HCT116 (cell line): ENCODE measurements around the gene AKIRIN2. TPM values are rescaled to one million over a fixed set of nuclear protein-coding genes. Genes with fewer than 3 reads are reported as not detected.

Source experiments
- ATAC-seq: fragments of 200-7000 bp; cut with Tn5 transposase; 2 replicates; pipeline ENCODE4 v1.9.1; 2020; ENCODE audit warnings: mild to moderate bottlenecking, moderate library complexity
- BruUV-seq: library from RNA; stranded (reverse); fragments of 400-500 nt; replicated peaks from 2 replicates; lab custom pipeline; 2021; lab: Mats Ljungman, UMichigan
- CTCF ChIA-PET: fragments of 300-600 bp; sonication (Branson Sonifier 250); formaldehyde crosslinking; loops from one replicate; lab custom pipeline; 2021; ENCODE audit warnings: antibody characterized with exemption; lab: Charles Lee
- POLR2A ChIA-PET: fragments of 300-600, 350-600 bp; sonication (Branson Sonifier 250); formaldehyde crosslinking; loops from one replicate; lab custom pipeline; 2021; ENCODE audit warnings: antibody characterized with exemption; lab: Charles Lee
- RAD21 ChIA-PET, 2 experiments: fragments of 300-600 bp; sonication (Branson Sonifier 250); formaldehyde crosslinking; loops; one replicate each; lab custom pipeline; 2023; ENCODE audit warnings: low total read pairs in 2 of 2; ENCODE audit not compliant: uncharacterized antibody in 2 of 2, unreplicated experiment in 2 of 2, low non-redundant PET in 1 of 2; lab: Charles Lee
- DNase-seq: peaks from one replicate; pipeline ENCODE4 v3.0.0-alpha.2; 2010; ENCODE audit warnings: low read depth, low spot score
- H2AFZ ChIP-seq: fragments of 200-600 bp; shearing (Covaris generic), sonication (generic); 2 replicates; pipeline ENCODE4 v1.6.1; 2017; ENCODE audit warnings: low read depth, mixed run types, mixed read lengths, antibody characterized with exemption, low read length; ENCODE audit not compliant: poor library complexity, severe bottlenecking
- H3K27ac ChIP-seq: 2 replicates; pipeline ENCODE4 v1.5.1; 2012; ENCODE audit warnings: low read depth, low read length
- H3K27me3 ChIP-seq: fragments of 200-600 bp; sonication (generic); 2 replicates; pipeline ENCODE4 v1.6.1; 2016; ENCODE audit warnings: mixed run types, low read length, mixed read lengths; ENCODE audit not compliant: insufficient read depth
- H3K36me3 ChIP-seq, 2 experiments: fragments of 200-500 bp in 1 of 2; fragments of 200-600 bp in 1 of 2; sonication (Bioruptor generic) in 1 of 2; sonication (generic) in 1 of 2; 2 replicates each; pipeline versions ENCODE4 v1.5.1 to v1.6.1; 2014 to 2016; ENCODE audit warnings: low read length in 2 of 2, inconsistent platforms in 1 of 2, mixed read lengths in 1 of 2, mixed run types in 1 of 2; ENCODE audit not compliant: insufficient read depth in 2 of 2, control insufficient read depth in 1 of 2
- H3K4me1 ChIP-seq, 2 experiments: fragments of 200-600 bp in 1 of 2; sonication (generic) in 1 of 2; 2 replicates each; pipeline versions ENCODE4 v1.5.1 to v1.6.1; 2012 to 2017; ENCODE audit warnings: low read length in 2 of 2, inconsistent platforms in 1 of 2, mild to moderate bottlenecking in 1 of 2, mixed read lengths in 1 of 2, mixed run types in 1 of 2, moderate library complexity in 1 of 2; ENCODE audit not compliant: insufficient read depth in 2 of 2, control insufficient read depth in 1 of 2
- H3K4me2 ChIP-seq: fragments of 200-600 bp; sonication (generic); 2 replicates; pipeline ENCODE4 v1.6.1; 2017; ENCODE audit warnings: mixed run types, low read length, mixed read lengths
- H3K4me3 ChIP-seq, 2 experiments: fragments of 200-600 bp in 1 of 2; sonication (generic) in 1 of 2; replicated peaks in 1 of 2; 2 replicates each; pipeline ENCODE4 v1.5.1; 2011 to 2016; ENCODE audit warnings: low read length in 2 of 2, control low read depth in 1 of 2, low read depth in 1 of 2, mild to moderate bottlenecking in 1 of 2, mixed read lengths in 1 of 2, mixed run types in 1 of 2
- H3K79me2 ChIP-seq: fragments of 200-600 bp; sonication (generic); 2 replicates; pipeline ENCODE4 v1.6.1; 2017; ENCODE audit warnings: mild to moderate bottlenecking, mixed run types, low read length, moderate library complexity, mixed read lengths; ENCODE audit not compliant: insufficient read depth
- H3K9ac ChIP-seq: fragments of 200-600 bp; sonication (generic); 2 replicates; pipeline ENCODE4 v1.6.1; 2016; ENCODE audit warnings: low read length, mixed read lengths
- H3K9me2 ChIP-seq: fragments of 200-600 bp; sonication (generic), shearing (Covaris generic); 2 replicates; pipeline ENCODE4 v1.6.1; 2017; ENCODE audit warnings: mixed run types, mild to moderate bottlenecking, moderate library complexity; ENCODE audit not compliant: insufficient read depth
- H3K9me3 ChIP-seq, 2 experiments: fragments of 200-500 bp in 1 of 2; fragments of 200-600 bp in 1 of 2; sonication (Bioruptor generic) in 1 of 2; sonication (generic) in 1 of 2; 2 replicates each; pipeline ENCODE4 v1.6.1; 2014 to 2017; ENCODE audit warnings: low read length in 2 of 2, mixed read lengths in 2 of 2, inconsistent platforms in 1 of 2, low read depth in 1 of 2, mild to moderate bottlenecking in 1 of 2, mixed run types in 1 of 2, moderate library complexity in 1 of 2; ENCODE audit not compliant: control insufficient read depth in 1 of 2, insufficient read depth in 1 of 2
- H4K20me1 ChIP-seq: fragments of 200-600 bp; sonication (generic), shearing (Covaris generic); 2 replicates; pipeline ENCODE4 v1.6.1; 2017; ENCODE audit warnings: mixed run types, mild to moderate bottlenecking, moderate library complexity; ENCODE audit not compliant: insufficient read depth
- CBX3 ChIP-seq: IDR thresholded peaks from 2 replicates; pipeline ENCODE4 v1.6.1; 2012; ENCODE audit warnings: low read depth
- CEBPB ChIP-seq: IDR thresholded peaks from 2 replicates; pipeline ENCODE4 v1.6.1; 2012; ENCODE audit warnings: low read depth
- EZH2 ChIP-seq: fragments of 200-600 bp; sonication (generic); IDR thresholded peaks from 2 replicates; pipeline ENCODE4 v1.6.1; 2017; ENCODE audit warnings: antibody characterized with exemption, mixed run types
- FOSL1 ChIP-seq: IDR thresholded peaks from 2 replicates; pipeline ENCODE4 v1.6.1; 2012; ENCODE audit warnings: low read depth
- JUND ChIP-seq: IDR thresholded peaks from 2 replicates; pipeline ENCODE4 v1.6.1; 2012
- POLR2A ChIP-seq: IDR thresholded peaks from 2 replicates; pipeline ENCODE4 v1.7.0; 2011; ENCODE audit warnings: borderline replicate concordance; ENCODE audit not compliant: insufficient read depth, insufficient read length; ENCODE audit errors: extremely low read depth
- POLR2AphosphoS5 ChIP-seq: IDR thresholded peaks from 2 replicates; pipeline ENCODE4 v1.6.1; 2011; ENCODE audit warnings: mild to moderate bottlenecking, low read depth, low read length, moderate library complexity
- RAD21 ChIP-seq: IDR thresholded peaks from 2 replicates; pipeline ENCODE4 v1.6.1; 2012; ENCODE audit warnings: low read depth, mild to moderate bottlenecking
- SRF ChIP-seq: IDR thresholded peaks from 2 replicates; pipeline ENCODE4 v1.6.1; 2012; ENCODE audit warnings: low read depth
- TCF7L2 ChIP-seq: IDR thresholded peaks from 2 replicates; pipeline ENCODE4 v1.7.0; 2011; ENCODE audit warnings: borderline replicate concordance, inconsistent platforms; ENCODE audit not compliant: insufficient read depth, insufficient read length; ENCODE audit errors: extremely low read depth
- ZNF274 ChIP-seq: fragments of 200-500 bp; sonication (Bioruptor generic); IDR thresholded peaks from 2 replicates; pipeline ENCODE4 v1.6.1; 2014; ENCODE audit warnings: mild to moderate bottlenecking, low read depth, low read length, inconsistent platforms
- intact Hi-C: fragments of 100-400 bp; cut with micrococcal nuclease; formaldehyde crosslinking; loops from 2 replicates; pipeline ENCODE4 v1.10.0; 2022
- total RNA-seq: library from RNA; stranded (reverse); gene quantifications from one replicate; pipeline ENCODE4 v1.2.1, GENCODE V29; 2021; ENCODE audit not compliant: unreplicated experiment
- TF ChIP-seq, protein P1 (sequence below): IDR thresholded peaks from 2 replicates; pipeline ENCODE4 v1.6.1; 2012; ENCODE audit warnings: low read depth
- TF ChIP-seq, protein P2 (sequence below): IDR thresholded peaks from 2 replicates; pipeline ENCODE4 v1.6.1; 2012

AKIRIN2 gene
- total RNA-seq, 1 experiment from 2014 or later, result 54.8 TPM

DNA sequence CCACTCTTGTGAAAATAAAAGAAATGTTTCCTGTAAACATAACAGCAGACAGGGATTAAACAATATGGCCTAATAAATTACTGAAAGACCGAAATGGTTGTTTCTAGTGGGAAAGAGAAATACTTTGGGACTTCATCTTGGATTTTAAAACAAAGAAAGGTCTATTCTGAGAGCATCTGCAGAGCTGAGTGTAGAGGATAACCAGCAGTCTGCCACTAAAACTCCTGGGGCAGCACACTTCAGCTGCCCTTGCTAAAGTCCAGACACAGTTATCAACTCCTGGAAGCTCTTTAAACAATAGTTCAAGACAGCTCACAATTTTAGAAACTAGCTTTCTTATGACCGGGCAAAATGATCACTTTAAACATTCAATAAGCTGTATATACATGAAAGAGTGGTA lies 38.6 kb downstream of the AKIRIN2 start:
- no peak for TF ChIP-seq JUND
- no peak for TF ChIP-seq CBX3
- no peak for TF ChIP-seq POLR2AphosphoS5
- H3K4me3 ChIP-seq, result no peak overlapping the region
- no peak overlapping the region for H3K9ac ChIP-seq
- no peak for ATAC-seq
- no peaks in the 10 kb centered on the region for H3K79me2 ChIP-seq
- intact Hi-C loops, result no loop called here
- DNase-seq, result no peak
- BruUV-seq, result no TSS peak
- no peak overlapping the region for H3K27ac ChIP-seq
- H3K4me1 ChIP-seq, result peaks cover 0 to 7% of the 10 kb centered on the region in 2 experiments; a peak in 2 of 4 replicates
- H3K9me3 ChIP-seq, result no peaks in the 10 kb centered on the region
- no peak overlapping the region for H2AFZ ChIP-seq
- no peaks in the 10 kb centered on the region for H4K20me1 ChIP-seq
- no peaks in the 10 kb centered on the region for H3K9me2 ChIP-seq
- RAD21 ChIA-PET, result no interaction called here
- CTCF ChIA-PET, result no interaction called here
- POLR2A ChIA-PET, result no interaction called here
- H3K27me3 ChIP-seq, result no peaks in the 10 kb centered on the region
- no peak overlapping the region for H3K4me2 ChIP-seq
- H3K36me3 ChIP-seq, result no peaks in the 10 kb centered on the region; a peak in 1 of 4 replicates

DNA sequence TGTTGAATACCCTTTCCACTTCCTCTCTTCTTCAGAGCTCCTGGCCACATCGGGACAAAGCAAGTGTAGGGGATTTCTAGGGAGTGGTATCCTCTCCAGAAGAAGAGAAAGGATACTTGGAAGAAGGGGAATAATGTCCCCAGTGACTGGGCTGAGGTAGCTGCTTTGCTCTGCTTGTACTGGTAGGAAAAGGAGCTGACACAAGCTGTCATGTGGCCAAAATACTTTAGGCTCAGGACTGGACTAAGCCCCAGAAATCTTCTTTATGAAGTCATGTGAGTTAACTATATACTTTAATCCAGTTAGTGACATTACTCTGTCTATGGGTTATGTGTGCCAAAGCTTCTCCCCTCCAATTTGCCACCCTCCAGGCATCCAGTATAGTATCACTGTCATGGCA lies 40.5 kb downstream of the AKIRIN2 start:
- intact Hi-C loops, result no loop called here
- no peaks in the 10 kb centered on the region for H4K20me1 ChIP-seq
- no peaks in the 10 kb centered on the region for H3K27me3 ChIP-seq
- CTCF ChIA-PET, result no interaction called here
- H3K4me2 ChIP-seq, result no peak overlapping the region
- ATAC-seq (no peak), DNase-seq (no peak)
- no peak overlapping the region for H3K4me3 ChIP-seq
- no peaks in the 10 kb centered on the region for H3K9me3 ChIP-seq
- H3K79me2 ChIP-seq, result no peaks in the 10 kb centered on the region
- H3K9ac ChIP-seq, result no peak overlapping the region
- POLR2A ChIA-PET, result interaction anchor here (0.6 kb wide), 1 partner anchor 38 kb away, joined by 3 read pairs; no protein-coding TSS in a partner anchor
- H3K4me1 ChIP-seq, result peaks cover 0 to 7% of the 10 kb centered on the region in 2 experiments; a peak in 2 of 4 replicates
- RAD21 ChIA-PET, result no interaction called here
- no peaks in the 10 kb centered on the region for H3K9me2 ChIP-seq
- peaks cover 3 to 6% of the 10 kb centered on the region in 2 experiments; a peak in 3 of 4 replicates for H3K36me3 ChIP-seq
- H2AFZ ChIP-seq, result no peak overlapping the region
- no peak for TF ChIP-seq EZH2
- TF ChIP-seq POLR2A, result no peak
- TF ChIP-seq, protein P1, sequence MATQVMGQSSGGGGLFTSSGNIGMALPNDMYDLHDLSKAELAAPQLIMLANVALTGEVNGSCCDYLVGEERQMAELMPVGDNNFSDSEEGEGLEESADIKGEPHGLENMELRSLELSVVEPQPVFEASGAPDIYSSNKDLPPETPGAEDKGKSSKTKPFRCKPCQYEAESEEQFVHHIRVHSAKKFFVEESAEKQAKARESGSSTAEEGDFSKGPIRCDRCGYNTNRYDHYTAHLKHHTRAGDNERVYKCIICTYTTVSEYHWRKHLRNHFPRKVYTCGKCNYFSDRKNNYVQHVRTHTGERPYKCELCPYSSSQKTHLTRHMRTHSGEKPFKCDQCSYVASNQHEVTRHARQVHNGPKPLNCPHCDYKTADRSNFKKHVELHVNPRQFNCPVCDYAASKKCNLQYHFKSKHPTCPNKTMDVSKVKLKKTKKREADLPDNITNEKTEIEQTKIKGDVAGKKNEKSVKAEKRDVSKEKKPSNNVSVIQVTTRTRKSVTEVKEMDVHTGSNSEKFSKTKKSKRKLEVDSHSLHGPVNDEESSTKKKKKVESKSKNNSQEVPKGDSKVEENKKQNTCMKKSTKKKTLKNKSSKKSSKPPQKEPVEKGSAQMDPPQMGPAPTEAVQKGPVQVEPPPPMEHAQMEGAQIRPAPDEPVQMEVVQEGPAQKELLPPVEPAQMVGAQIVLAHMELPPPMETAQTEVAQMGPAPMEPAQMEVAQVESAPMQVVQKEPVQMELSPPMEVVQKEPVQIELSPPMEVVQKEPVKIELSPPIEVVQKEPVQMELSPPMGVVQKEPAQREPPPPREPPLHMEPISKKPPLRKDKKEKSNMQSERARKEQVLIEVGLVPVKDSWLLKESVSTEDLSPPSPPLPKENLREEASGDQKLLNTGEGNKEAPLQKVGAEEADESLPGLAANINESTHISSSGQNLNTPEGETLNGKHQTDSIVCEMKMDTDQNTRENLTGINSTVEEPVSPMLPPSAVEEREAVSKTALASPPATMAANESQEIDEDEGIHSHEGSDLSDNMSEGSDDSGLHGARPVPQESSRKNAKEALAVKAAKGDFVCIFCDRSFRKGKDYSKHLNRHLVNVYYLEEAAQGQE, result no peak
- TF ChIP-seq RAD21, result no peak
- TF ChIP-seq TCF7L2, result no peak
- no peak for TF ChIP-seq POLR2AphosphoS5
- no peak for TF ChIP-seq FOSL1
- no peak for TF ChIP-seq SRF
- no peak for TF ChIP-seq CEBPB
- TF ChIP-seq, protein P2, sequence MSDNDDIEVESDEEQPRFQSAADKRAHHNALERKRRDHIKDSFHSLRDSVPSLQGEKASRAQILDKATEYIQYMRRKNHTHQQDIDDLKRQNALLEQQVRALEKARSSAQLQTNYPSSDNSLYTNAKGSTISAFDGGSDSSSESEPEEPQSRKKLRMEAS, result no peak
- TF ChIP-seq ZNF274, result no peak
- H3K27ac ChIP-seq, result no peak overlapping the region
- BruUV-seq, result no TSS peak
